Kidney (tissue), 14 donors: ENCODE measurements around the gene B3GAT1. TPM values are rescaled to one million over a fixed set of nuclear protein-coding genes. Genes with fewer than 3 reads are reported as not detected.

Experiments used
- DNase-seq, 5 donors: peaks; one replicate each; pipeline ENCODE4 v3.0.0-alpha.2; 2013 to 2020
- FAIRE-seq: peaks from 2 replicates; lab custom pipeline; 2012; peaks lifted over from hg19 to GRCh38; lab: Jason Lieb, UNC
- H3K27ac ChIP-seq, 2 donors: one replicate each; pipeline ENCODE4 v1.7.0; 2013; ENCODE audit warnings: low read depth in 2 of 2, low read length in 2 of 2, inconsistent platforms in 1 of 2
- H3K27me3 ChIP-seq: one replicate; pipeline ENCODE4 v1.7.1; 2013; ENCODE audit warnings: low read length, inconsistent platforms; ENCODE audit not compliant: control insufficient read depth, insufficient read depth
- H3K36me3 ChIP-seq, 3 donors: one replicate each; pipeline versions ENCODE4 v1.7.0 to v1.7.1; 2013; ENCODE audit warnings: low read length in 3 of 3, control low read depth in 1 of 3, inconsistent platforms in 1 of 3; ENCODE audit not compliant: insufficient read depth in 3 of 3, control insufficient read depth in 2 of 3
- H3K4me1 ChIP-seq, 3 donors: one replicate each; pipeline versions ENCODE4 v1.7.0 to v1.7.1; 2013; ENCODE audit warnings: low read length in 3 of 3, inconsistent platforms in 1 of 3, low read depth in 1 of 3; ENCODE audit not compliant: control insufficient read depth in 2 of 3, insufficient read depth in 2 of 3
- H3K4me3 ChIP-seq, 3 donors: one replicate each; pipeline versions ENCODE4 v1.7.0 to v1.8.1; 2013; ENCODE audit warnings: low read length in 3 of 3, control low read depth in 1 of 3, inconsistent platforms in 1 of 3
- H3K9ac ChIP-seq, 3 donors: one replicate each; pipeline versions ENCODE4 v1.7.0 to v1.7.1; 2013; ENCODE audit warnings: low read length in 3 of 3, control low read depth in 1 of 3, inconsistent platforms in 1 of 3
- H3K9me3 ChIP-seq, 3 donors: one replicate each; pipeline versions ENCODE4 v1.7.0 to v1.7.1; 2013; ENCODE audit warnings: low read length in 3 of 3, control low read depth in 1 of 3, inconsistent platforms in 1 of 3; ENCODE audit not compliant: control insufficient read depth in 2 of 3, insufficient read depth in 1 of 3
- CTCF ChIP-seq: IDR thresholded peaks from 3 replicates; pipeline ENCODE4 v1.5.1; 2012; ENCODE audit warnings: mild to moderate bottlenecking, moderate library complexity, borderline replicate concordance; ENCODE audit not compliant: insufficient read depth; ENCODE audit errors: extremely low read depth
- intact Hi-C: fragments of 100-400 bp; cut with DNase I; formaldehyde crosslinking; loops from one replicate; pipeline ENCODE4 v1.11.1; 2022
- polyA plus RNA-seq: library from polyadenylated mRNA; stranded (reverse); fragments of 350-450 nt; fragmentation: Illumina TruSeq; extraction: RNeasy Lipid Tissue Mini Kit (QIAGEN cat#74804); gene quantifications from one replicate; pipeline ENCODE4 v1.2.3, GENCODE V29; 2014; ENCODE audit warnings: low read depth, low replicate concordance; ENCODE audit not compliant: insufficient read depth
- total RNA-seq: library from RNA; stranded (reverse); fragmentation: NEBNext Ultra II Directional; extraction: Animal tissue kit (Norgen Biotek cat#: 25700); gene quantifications from one replicate; pipeline ENCODE4 v1.2.1, GENCODE V29; 2021
- donor health status: control.
- donor health status: control.
- donor health status: control.
- donor health status: control.
- donor health status: control.
- donor health status: DM: yes; HTN: yes; CAD: no.
- donor health status: Normal renal cell carcinoma (clear cell type).

B3GAT1 gene
- total and polyA plus RNA-seq, 2 donors from 2014 or later: 0.82 to 3.7 TPM

DNA sequence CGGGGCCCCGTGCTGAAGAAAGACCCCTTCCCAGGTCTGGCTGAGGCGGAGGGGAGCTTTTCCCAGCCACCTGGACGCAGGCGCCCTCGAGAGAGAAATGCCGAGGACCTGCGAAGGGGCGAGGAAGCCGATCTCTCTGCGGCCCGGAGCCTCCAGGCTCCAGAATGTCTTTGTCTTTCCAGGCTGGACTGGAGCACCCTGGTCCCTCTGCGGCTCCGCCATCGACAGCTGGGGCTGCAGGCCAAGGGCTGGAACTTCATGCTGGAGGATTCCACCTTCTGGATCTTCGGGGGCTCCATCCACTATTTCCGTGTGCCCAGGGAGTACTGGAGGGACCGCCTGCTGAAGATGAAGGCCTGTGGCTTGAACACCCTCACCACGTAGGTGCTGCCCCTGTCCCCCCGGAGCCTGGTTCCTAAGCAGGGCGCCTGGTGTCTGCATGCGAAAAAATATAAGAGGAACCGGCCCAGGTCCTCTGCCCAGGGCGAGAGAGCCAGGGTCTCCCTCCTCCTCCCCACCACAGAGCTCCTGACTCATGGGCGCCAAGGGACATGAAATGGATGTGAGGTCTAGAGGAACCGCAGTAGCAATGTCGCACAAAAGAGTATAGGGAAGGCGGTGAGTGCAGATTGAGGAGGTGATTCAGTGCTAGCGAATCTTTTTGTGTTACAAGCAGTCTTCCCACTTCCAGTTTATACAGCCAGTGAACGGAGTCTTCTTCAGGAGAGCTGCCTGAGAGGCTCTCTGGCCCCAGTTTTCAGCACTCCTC, 69.3 kb downstream of the B3GAT1 start:
- Histone ChIP-seq H3K27ac (no peak overlapping the region), H3K9me3 (no peaks in the 10 kb centered on the region), H3K4me1 (no peaks in the 10 kb centered on the region), H3K36me3 (no peaks in the 10 kb centered on the region), H3K9ac (no peak overlapping the region), H3K27me3 (no peaks in the 10 kb centered on the region), H3K4me3 (no peak overlapping the region)
- peak in 1 of 5 donors; percentile 65 for DNase-seq
- no peak for TF ChIP-seq CTCF
- FAIRE-seq: no peak
- intact Hi-C loops: no loop called here

DNA sequence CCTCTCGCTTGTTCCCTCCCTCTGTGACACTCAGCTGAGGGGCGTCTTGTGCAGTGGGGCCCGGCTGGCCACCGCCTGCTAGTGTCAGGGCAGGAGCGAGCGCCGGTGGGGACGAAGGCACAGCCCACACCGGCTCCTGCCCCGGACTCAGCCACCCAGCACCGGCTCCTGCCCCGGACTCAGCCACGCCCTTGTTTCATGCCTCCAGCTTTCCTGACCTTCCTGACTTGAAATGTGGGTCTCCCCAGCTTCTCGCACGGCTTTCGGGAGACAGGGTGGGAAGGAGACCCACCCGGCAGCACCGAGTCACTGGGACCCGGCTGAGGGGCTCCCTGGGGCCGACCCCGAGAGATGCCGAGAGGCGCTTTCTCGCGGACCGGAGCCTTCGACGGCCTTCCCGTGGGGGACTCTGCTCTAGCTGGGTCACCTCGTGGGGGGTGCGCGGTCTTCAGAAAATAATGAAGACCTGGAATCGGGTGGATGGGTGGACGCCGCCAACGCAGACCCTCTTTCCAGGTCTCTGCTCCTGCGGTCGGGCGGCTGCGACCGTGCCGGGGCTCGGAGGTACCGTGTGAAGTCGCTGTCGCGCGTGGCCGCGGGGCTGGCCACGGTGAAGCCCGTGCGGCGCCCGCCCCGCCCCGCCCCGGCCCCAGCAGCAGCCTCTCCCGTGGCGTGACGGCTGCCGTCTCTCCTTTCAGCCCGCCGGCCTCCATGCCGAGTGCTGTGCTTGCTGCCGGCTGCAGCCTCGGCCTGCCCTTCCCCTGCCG, 70.1 kb downstream of the B3GAT1 start:
- FAIRE-seq (no peak), DNase-seq (peak in 1 of 5 donors; percentile 67)
- Histone ChIP-seq H3K27ac (no peak overlapping the region), H3K36me3 (no peaks in the 10 kb centered on the region), H3K4me1 (no peaks in the 10 kb centered on the region), H3K27me3 (no peaks in the 10 kb centered on the region), H3K4me3 (no peak overlapping the region), H3K9me3 (no peaks in the 10 kb centered on the region), H3K9ac (no peak overlapping the region)
- TF ChIP-seq CTCF: no peak
- intact Hi-C loops: no loop called here

GRCh38 chr11:134340354-134340964, 71.6 kb downstream of the B3GAT1 start:
- TF ChIP-seq CTCF: no peak
- H3K36me3 ChIP-seq: no peaks in the 10 kb centered on the region
- no peaks in the 10 kb centered on the region for H3K4me1 ChIP-seq
- no peak overlapping the region for H3K4me3 ChIP-seq
- DNase-seq (peak in 2 of 5 donors; percentile 33 to 73), FAIRE-seq (no peak)
- H3K27ac ChIP-seq: no peak overlapping the region
- no peaks in the 10 kb centered on the region for H3K9me3 ChIP-seq
- no peak overlapping the region for H3K9ac ChIP-seq
- no peaks in the 10 kb centered on the region for H3K27me3 ChIP-seq
- intact Hi-C loops: no loop called here
